ENCODE data around the gene NTHL1.

NTHL1 gene

GRCh38 chr16:2083876-2084780 is 36.5 kb upstream of the NTHL1 start:
- DNase-seq: no peak

GRCh38 chr16:2083409-2083808 is 35.8 kb upstream of the NTHL1 start:
- no peak for DNase-seq

- DNase-seq: no peak
Measured at GRCh38 chr16:2082983-2083364, 35.3 kb upstream of the NTHL1 start.

GRCh38 chr16:2082171-2082982 is 34.7 kb upstream of the NTHL1 start:
- no peak for DNase-seq

GRCh38 chr16:2081201-2082084 is 33.8 kb upstream of the NTHL1 start:
- DNase-seq: no peak

- DNase-seq: no peak
Measured at GRCh38 chr16:2079991-2080390, 32.4 kb upstream of the NTHL1 start.

GRCh38 chr16:2079311-2079800 is 31.7 kb upstream of the NTHL1 start:
- no peak for DNase-seq

- no peak for DNase-seq
Measured at GRCh38 chr16:2078691-2079090, 31.1 kb upstream of the NTHL1 start.

- DNase-seq: no peak
Measured at GRCh38 chr16:2078096-2078495, 30.5 kb upstream of the NTHL1 start.

- no peak for DNase-seq
Measured at GRCh38 chr16:2077696-2078095, 30.1 kb upstream of the NTHL1 start.

GRCh38 chr16:2077016-2077415 is 29.4 kb upstream of the NTHL1 start:
- no peak for DNase-seq

- no peak for DNase-seq
Measured at GRCh38 chr16:2076072-2076865, 28.6 kb upstream of the NTHL1 start.

GRCh38 chr16:2075631-2076030 is 28.0 kb upstream of the NTHL1 start:
- no peak for DNase-seq

- DNase-seq: no peak
Measured at GRCh38 chr16:2074071-2074470, 26.4 kb upstream of the NTHL1 start.

- DNase-seq: no peak
Measured at GRCh38 chr16:2072926-2073325, 25.3 kb upstream of the NTHL1 start.

- DNase-seq: no peak
Measured at GRCh38 chr16:2071454-2072202, 24.0 kb upstream of the NTHL1 start.

- no peak for DNase-seq
Measured at GRCh38 chr16:2070576-2071453, 23.2 kb upstream of the NTHL1 start.

GRCh38 chr16:2066139-2066538 is 18.5 kb upstream of the NTHL1 start:
- DNase-seq: no peak

GRCh38 chr16:2064368-2064945 is 16.8 kb upstream of the NTHL1 start:
- no peak for DNase-seq

GRCh38 chr16:2063861-2064260 is 16.2 kb upstream of the NTHL1 start:
- no peak for DNase-seq

Measured in activated CD4-positive, CD25-positive, alpha-beta regulatory T cell treated with anti-CD3 and anti-CD28 coated beads, Interleukin-2, amount 50 U/mL, for 72 hours (primary cell).